ENCODE data around the gene VCL. TPM values are rescaled to one million over a fixed set of nuclear protein-coding genes. Genes with fewer than 3 reads are reported as not detected.

VCL gene
- total RNA-seq, 1 experiment from 2014 or later: 382 TPM

DNA sequence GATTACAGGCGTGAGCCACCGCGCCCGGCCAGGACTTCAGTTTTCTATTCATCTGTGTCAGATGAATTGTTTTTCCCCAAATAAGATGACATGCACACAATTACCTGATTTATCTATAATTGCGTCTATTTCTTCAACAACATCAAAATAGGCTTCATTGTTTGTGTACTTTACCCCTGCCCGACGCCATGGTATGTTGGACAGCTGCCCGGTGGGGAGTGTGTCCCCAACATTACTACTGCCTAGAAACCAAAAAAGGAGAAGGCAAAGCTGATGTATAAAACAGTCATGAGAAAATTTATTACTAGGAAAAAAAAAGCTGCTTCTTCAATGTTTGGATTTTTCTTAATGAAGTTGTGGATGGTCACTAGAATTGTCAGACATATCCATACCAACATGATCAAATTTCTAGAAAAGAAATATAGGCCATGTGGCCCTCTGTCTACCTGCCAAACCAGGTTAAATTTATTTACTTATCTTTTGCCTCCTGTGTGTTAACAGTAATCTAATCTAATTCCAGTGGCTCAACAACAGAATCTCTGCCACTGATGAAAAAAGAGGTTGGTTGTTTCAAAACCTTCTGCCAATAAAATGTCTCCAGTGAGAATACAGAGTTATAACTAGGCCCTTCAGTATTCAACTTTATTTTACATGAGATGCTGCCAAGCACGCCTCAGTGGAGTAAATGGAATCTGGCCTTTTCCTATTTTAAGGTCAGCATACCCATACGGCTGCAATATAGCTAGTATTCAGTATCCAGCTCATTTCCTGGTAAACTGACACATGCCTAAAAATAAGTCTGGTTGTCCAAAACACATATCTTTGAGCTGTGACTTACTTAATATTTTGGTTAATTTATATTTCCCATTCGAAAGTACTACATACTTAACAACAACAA is 136.3 kb downstream of the VCL start:
- no peak overlapping the region for H3K27ac ChIP-seq (ENCODE audit: low read length)
- no peaks in the 10 kb centered on the region for H3K27me3 ChIP-seq (ENCODE audit: low read length)
- no peaks in the 10 kb centered on the region for H3K9me3 ChIP-seq (ENCODE audit: low read length)
- POLR2A ChIA-PET (ENCODE audit: unreplicated experiment): interaction anchor here (0.6 to 1.1 kb wide), 2 partner anchors 45 to 245 kb away, joined by 5 to 10 read pairs; no protein-coding TSS in a partner anchor
- no peaks in the 10 kb centered on the region for H3K9me2 ChIP-seq (replicated peaks; ENCODE audit: low read length)
- CTCF ChIA-PET: interaction anchor here (0.6 kb wide), 2 partner anchors 104 to 126 kb away, joined by 3 to 12 read pairs; no protein-coding TSS in a partner anchor
- no peak overlapping the region for H2AFZ ChIP-seq (ENCODE audit: low read length)
- ATAC-seq (no peak), DNase-seq (no peak)
- no peak overlapping the region for H3K4me2 ChIP-seq (ENCODE audit: low read length)
- no peaks in the 10 kb centered on the region for H3F3A ChIP-seq (ENCODE audit: low read length, unreplicated experiment)
- no peak overlapping the region for H3K9ac ChIP-seq (ENCODE audit: low read length)
- H3K4me3 ChIP-seq (ENCODE audit: low read length): no peak overlapping the region
- BruUV-seq (replicated peaks): no TSS peak
- intact Hi-C loops (cut with micrococcal nuclease): no loop called here
- TF ChIP-seq EZH2phosphoT487 (IDR thresholded peaks at IDR 0.05; ENCODE audit: borderline replicate concordance, low read length) (no peak), EZH2 (IDR thresholded peaks at IDR 0.05; ENCODE audit: low read length, unreplicated experiment) (no peak)
- TF ChIP-seq, protein P1, sequence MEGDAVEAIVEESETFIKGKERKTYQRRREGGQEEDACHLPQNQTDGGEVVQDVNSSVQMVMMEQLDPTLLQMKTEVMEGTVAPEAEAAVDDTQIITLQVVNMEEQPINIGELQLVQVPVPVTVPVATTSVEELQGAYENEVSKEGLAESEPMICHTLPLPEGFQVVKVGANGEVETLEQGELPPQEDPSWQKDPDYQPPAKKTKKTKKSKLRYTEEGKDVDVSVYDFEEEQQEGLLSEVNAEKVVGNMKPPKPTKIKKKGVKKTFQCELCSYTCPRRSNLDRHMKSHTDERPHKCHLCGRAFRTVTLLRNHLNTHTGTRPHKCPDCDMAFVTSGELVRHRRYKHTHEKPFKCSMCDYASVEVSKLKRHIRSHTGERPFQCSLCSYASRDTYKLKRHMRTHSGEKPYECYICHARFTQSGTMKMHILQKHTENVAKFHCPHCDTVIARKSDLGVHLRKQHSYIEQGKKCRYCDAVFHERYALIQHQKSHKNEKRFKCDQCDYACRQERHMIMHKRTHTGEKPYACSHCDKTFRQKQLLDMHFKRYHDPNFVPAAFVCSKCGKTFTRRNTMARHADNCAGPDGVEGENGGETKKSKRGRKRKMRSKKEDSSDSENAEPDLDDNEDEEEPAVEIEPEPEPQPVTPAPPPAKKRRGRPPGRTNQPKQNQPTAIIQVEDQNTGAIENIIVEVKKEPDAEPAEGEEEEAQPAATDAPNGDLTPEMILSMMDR (conservative IDR thresholded peaks at IDR 0.05; ENCODE audit: low read depth, low read length): no peak
- H3K4me1 ChIP-seq (ENCODE audit: insufficient read depth, low read length): no peaks in the 10 kb centered on the region
- H4K20me1 ChIP-seq (ENCODE audit: low read length): no peaks in the 10 kb centered on the region
- peaks cover 4% of the 10 kb centered on the region; the same call in 1 of the 2 replicates for H3K79me2 ChIP-seq (ENCODE audit: low read length)
- H3K36me3 ChIP-seq (ENCODE audit: low read depth, low read length): peaks cover 84% of the 10 kb centered on the region

DNA sequence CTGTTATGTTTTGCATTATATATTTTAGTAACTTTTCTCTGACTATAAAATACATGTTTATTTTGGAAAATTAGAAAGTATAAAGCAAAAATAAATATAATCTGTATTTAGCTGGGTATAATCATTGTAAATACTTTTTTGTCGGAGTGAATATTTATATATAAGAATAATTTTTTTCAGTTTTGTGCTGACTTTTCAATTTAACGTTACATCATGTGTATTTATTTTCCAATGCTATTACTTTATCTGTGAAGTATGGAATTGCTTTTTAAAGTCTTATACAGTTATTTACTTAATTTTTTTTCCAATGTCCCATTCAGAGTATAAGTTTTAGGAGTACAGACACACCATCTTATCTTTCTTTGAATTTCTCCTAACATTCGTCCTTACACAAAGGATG is 137.5 kb downstream of the VCL start:
- Histone ChIP-seq H3K36me3 (ENCODE audit: low read depth, low read length) (peaks cover 75% of the 10 kb centered on the region), H3K4me2 (ENCODE audit: low read length) (no peak overlapping the region), H3K27ac (ENCODE audit: low read length) (no peak overlapping the region), H2AFZ (ENCODE audit: low read length) (no peak overlapping the region), H3K9ac (ENCODE audit: low read length) (no peak overlapping the region), H3K4me1 (ENCODE audit: insufficient read depth, low read length) (no peaks in the 10 kb centered on the region), H3K9me2 (replicated peaks; ENCODE audit: low read length) (no peaks in the 10 kb centered on the region), H3K4me3 (ENCODE audit: low read length) (no peak overlapping the region), H3K79me2 (ENCODE audit: low read length) (peaks cover 13% of the 10 kb centered on the region), H3F3A (ENCODE audit: low read length, unreplicated experiment) (no peaks in the 10 kb centered on the region), H4K20me1 (ENCODE audit: low read length) (no peaks in the 10 kb centered on the region), H3K9me3 (ENCODE audit: low read length) (no peaks in the 10 kb centered on the region), H3K27me3 (ENCODE audit: low read length) (no peaks in the 10 kb centered on the region)
- no peak for DNase-seq
- BruUV-seq (replicated peaks): no TSS peak
- intact Hi-C loops (cut with micrococcal nuclease): no loop called here
- ATAC-seq: no peak
- ChIA-PET CTCF (no interaction called here), POLR2A (ENCODE audit: unreplicated experiment) (no interaction called here)
- TF ChIP-seq EZH2 (IDR thresholded peaks at IDR 0.05; ENCODE audit: low read length, unreplicated experiment) (no peak), EZH2phosphoT487 (IDR thresholded peaks at IDR 0.05; ENCODE audit: borderline replicate concordance, low read length) (no peak)
- TF ChIP-seq, protein P1 (conservative IDR thresholded peaks at IDR 0.05; ENCODE audit: low read depth, low read length): no peak
